IPS-18a (cell line): ENCODE data around the gene TSPAN18.

Experiments used
- H3K27ac ChIP-seq: one replicate; pipeline ENCODE4 v1.5.1; 2013; ENCODE audit warnings: low read length
- H3K27me3 ChIP-seq: one replicate; pipeline ENCODE4 v1.6.1; 2013; ENCODE audit warnings: mild to moderate bottlenecking, low read length; ENCODE audit not compliant: control insufficient read depth, insufficient read depth
- H3K36me3 ChIP-seq: one replicate; pipeline ENCODE4 v1.6.1; 2013; ENCODE audit warnings: low read depth, low read length; ENCODE audit not compliant: control insufficient read depth
- H3K4me1 ChIP-seq: one replicate; pipeline ENCODE4 v1.6.1; 2013; ENCODE audit warnings: low read depth, low read length; ENCODE audit not compliant: control insufficient read depth
- H3K4me3 ChIP-seq: one replicate; pipeline ENCODE4 v1.5.1; 2013; ENCODE audit warnings: low read length
- H3K9ac ChIP-seq: one replicate; pipeline ENCODE4 v1.6.1; 2013; ENCODE audit warnings: mild to moderate bottlenecking, low read length, moderate library complexity
- H3K9me3 ChIP-seq: one replicate; pipeline ENCODE4 v1.6.1; 2013; ENCODE audit warnings: low read depth, low read length; ENCODE audit not compliant: control insufficient read depth

TSPAN18 gene

DNA sequence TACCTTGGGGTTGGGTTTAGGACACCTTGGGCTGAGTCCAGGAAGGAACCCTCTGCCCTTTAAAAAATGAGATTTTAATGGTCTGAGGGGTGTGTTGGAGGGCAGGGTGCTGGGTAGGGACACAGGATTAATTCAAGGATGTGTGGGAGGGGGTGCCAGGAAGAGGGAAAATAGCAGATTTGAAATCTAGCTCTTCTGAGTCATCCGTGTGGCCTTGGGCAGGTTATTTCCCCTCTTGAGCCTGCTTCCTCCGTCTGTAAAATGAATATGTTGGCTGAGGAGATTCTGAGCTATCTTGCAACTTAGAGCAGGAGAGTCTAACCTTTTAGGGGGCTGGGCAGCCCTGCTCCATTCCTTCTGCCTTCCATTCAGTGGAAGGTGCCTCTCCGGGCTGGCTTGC is 3.0 kb downstream of the TSPAN18 start:
- peak overlapping the region; percentile 8 for H3K4me3 ChIP-seq

DNA sequence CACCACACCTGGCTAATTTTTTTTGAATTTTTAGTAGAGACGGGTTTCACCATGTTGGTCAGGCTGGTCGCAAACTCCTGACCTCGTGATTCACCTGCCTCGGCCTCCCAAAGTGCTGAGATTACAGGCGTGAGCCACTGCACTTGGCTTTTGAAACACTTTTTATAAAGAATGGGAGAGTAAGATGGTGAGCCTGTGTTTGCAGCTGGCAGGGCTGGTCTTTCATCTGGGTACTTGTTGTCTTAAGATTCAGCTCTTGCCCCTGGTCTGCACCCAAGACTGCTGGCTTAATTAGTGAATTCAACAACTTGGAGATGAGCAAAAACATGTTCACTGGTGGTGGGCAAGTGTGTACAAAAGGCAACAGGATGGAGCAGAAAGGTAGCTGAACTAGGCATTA is 4.0 kb downstream of the TSPAN18 start:
- peaks cover 54% of the 10 kb centered on the region for H3K27me3 ChIP-seq
- no peak overlapping the region for H3K27ac ChIP-seq
- no peak overlapping the region for H3K9ac ChIP-seq
- H3K9me3 ChIP-seq: no peaks in the 10 kb centered on the region
- H3K4me1 ChIP-seq: peaks cover 52% of the 10 kb centered on the region
- H3K36me3 ChIP-seq: no peaks in the 10 kb centered on the region
- no peak overlapping the region for H3K4me3 ChIP-seq

More for the DNA sequence above, 3.0 kb downstream of the TSPAN18 start:
- H3K4me1 ChIP-seq: peaks cover 57% of the 10 kb centered on the region
- H3K27me3 ChIP-seq: peaks cover 63% of the 10 kb centered on the region
- H3K27ac ChIP-seq: no peak overlapping the region
- H3K9ac ChIP-seq: no peak overlapping the region
- no peaks in the 10 kb centered on the region for H3K36me3 ChIP-seq
- no peaks in the 10 kb centered on the region for H3K9me3 ChIP-seq

DNA sequence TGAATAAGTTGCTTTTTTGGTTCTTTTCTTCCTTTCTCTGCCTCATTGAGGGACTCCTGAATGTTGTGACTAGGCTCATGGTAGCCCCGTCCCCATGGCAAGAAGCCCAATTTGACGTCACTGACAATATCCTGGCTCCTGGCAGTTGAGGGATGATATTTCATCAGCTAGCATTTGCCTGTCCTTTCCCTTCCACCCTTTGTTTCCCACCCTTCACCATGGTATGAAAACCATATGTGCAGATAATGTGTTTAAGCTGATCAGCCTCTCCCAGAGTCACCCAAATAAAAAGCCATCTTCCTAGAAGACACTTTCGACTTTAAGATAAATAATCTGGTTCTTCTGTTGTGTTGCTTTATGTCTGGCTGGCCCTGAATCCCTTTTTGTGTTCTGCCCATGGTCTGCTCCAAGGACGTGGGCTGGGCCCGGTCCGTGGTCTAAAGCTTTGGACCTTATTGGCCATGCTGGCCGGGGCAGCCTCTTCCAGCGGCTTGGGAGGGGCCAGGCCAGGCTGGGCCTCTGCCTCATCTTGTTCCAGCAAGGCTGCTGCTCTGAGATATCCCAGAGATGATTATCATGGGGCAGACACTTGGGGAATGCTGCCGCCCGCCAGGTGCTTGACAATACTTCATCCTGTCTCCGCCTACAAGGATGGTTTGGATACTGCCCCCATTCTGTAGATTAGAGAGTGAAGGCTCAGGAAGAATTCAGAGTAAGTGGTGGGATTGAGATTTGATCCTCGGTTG is 5.1 kb downstream of the TSPAN18 start:
- H3K27ac ChIP-seq: no peak overlapping the region
- H3K36me3 ChIP-seq: no peaks in the 10 kb centered on the region
- H3K9ac ChIP-seq: no peak overlapping the region
- H3K4me1 ChIP-seq: peaks cover 48% of the 10 kb centered on the region
- H3K9me3 ChIP-seq: no peaks in the 10 kb centered on the region
- H3K27me3 ChIP-seq: peaks cover 54% of the 10 kb centered on the region
- H3K4me3 ChIP-seq: no peak overlapping the region

DNA sequence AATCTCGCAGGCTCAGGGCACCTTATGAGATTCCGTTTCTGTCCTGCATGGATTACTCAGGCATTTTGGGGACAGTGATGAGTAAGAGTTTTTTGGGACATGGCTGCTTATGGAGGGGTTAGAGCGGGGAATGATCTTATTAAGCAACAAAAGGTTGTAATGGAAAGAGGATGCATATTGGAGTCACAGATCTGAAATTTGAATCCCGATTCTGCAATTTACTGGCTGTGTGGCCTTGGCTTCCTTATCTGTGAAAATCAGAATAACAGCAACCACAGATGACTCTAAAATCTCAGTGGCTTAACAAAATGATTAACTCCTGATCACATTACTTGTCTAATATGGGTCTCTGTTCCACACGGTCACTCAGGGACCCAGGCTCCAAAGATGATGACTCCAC is 5.8 kb downstream of the TSPAN18 start:
- H3K9me3 ChIP-seq: no peaks in the 10 kb centered on the region
- no peak overlapping the region for H3K9ac ChIP-seq
- H3K4me3 ChIP-seq: no peak overlapping the region
- H3K36me3 ChIP-seq: no peaks in the 10 kb centered on the region
- H3K4me1 ChIP-seq: peaks cover 51% of the 10 kb centered on the region
- no peak overlapping the region for H3K27ac ChIP-seq
- H3K27me3 ChIP-seq: peaks cover 55% of the 10 kb centered on the region

DNA sequence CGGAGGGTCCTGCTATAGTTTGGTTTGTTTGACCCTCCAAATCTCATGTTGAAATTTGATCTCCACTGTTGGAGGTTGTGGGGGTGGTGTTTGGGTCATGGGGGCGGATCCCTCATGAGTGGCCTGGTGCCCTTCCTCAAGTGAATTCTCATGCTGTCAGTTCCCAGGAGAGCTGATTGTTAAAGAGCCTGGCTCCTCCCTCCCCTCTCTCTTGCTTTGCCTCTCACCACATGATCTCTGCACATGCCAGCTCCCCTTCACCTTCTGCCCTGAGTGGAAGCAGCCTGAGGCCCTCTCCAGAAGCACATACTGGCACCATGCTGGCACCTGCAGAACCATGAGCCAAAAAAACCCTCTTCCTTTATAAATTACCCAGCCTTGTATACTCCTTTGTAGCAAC is 7.1 kb downstream of the TSPAN18 start:
- Histone ChIP-seq H3K9ac (no peak overlapping the region), H3K36me3 (no peaks in the 10 kb centered on the region), H3K9me3 (no peaks in the 10 kb centered on the region), H3K4me3 (no peak overlapping the region), H3K4me1 (peaks cover 43% of the 10 kb centered on the region), H3K27me3 (peaks cover 48% of the 10 kb centered on the region), H3K27ac (no peak overlapping the region)

DNA sequence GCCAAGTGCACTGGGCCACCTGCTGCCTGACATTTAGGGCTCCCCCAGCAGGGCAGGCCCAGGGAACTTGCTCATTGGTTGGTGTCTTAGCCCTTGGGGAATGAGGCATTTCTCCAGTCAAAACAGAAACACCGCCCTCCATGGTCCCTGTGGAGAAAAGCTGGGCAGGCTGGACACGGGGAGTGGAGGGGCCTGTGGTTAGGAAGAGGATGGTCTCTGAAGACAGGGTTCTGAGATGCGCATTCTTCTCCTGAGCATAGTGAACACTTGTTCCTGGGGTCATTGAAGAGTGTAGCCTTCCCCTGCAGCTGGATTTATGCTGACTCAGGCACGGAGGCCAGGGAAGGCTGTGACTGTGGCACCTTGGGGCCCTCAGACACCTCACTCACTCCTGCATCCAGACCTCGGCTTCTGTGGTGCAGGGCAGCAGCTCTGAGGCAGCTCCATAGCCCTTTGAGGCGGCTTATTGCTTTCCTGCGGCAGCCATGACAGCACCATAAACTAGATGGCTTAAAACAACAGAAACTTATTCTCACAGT is 8.2 kb downstream of the TSPAN18 start:
- H3K27ac ChIP-seq: no peak overlapping the region
- no peaks in the 10 kb centered on the region for H3K9me3 ChIP-seq
- peaks cover 38% of the 10 kb centered on the region for H3K27me3 ChIP-seq
- no peaks in the 10 kb centered on the region for H3K36me3 ChIP-seq
- H3K4me1 ChIP-seq: peaks cover 32% of the 10 kb centered on the region
- H3K9ac ChIP-seq: no peak overlapping the region
- H3K4me3 ChIP-seq: no peak overlapping the region

DNA sequence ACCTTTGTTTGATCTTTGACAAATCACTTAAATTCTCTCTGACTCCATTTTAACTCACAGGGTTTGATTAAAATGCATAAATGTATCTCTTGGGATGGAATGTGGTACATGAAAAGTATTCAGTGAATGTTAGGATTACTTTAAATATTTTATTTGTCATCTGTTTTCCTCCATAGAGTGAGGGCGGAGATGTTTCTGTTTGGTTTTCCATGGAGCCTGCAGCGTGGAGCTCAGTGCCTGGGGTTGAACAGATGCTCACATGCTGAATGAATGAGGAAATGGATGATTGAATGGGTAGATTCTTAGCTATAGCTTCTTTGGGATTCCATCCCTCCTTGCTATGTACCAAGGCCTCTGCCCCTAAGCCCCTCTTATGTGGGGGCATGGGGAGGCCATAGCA is 10.0 kb downstream of the TSPAN18 start:
- peaks cover 38% of the 10 kb centered on the region for H3K4me1 ChIP-seq

DNA sequence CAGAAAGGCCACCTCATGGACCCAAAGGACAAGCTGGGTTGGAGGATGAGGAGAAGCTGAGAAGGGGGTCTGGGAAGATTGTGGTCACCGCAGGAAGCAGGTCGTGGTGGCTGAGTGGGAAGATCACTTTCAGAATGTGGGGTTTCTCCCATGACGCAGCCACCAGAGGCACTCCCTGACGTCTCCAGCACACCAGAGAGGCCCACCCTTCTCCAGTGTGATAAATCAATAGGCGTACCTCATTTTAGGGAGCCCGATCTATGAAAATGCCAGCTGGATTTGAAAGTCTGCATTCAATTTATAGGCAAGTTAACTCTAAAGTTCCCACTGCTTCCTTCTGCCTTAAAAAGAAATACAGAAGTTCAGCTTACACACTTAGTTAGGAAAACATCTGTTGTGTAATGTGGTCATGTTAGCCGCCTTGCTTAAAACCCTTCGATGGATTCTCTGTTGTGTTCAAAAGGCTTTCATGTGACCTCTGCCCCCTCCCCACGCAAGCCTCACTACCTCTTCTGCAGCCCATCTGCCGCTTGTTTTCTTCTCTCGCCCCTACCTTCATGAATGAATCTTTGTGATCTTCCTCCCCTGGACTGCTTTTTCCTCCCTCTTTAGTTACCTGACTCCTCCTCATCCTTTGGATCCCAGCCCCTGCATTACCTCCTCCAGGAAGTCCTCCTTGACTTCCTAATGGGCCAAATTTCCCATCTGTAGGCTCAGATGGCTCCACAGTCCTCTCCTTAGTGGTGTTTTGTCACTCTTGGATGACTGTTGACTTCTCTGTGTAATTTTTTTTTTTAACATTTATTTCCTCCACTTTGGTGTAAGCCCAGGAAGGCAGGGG is 10.7 kb downstream of the TSPAN18 start:
- Histone ChIP-seq H3K27me3 (peaks cover 17% of the 10 kb centered on the region), H3K27ac (no peak overlapping the region), H3K36me3 (no peaks in the 10 kb centered on the region), H3K4me1 (peaks cover 43% of the 10 kb centered on the region), H3K4me3 (no peak overlapping the region), H3K9ac (no peak overlapping the region), H3K9me3 (no peaks in the 10 kb centered on the region)

More for the DNA sequence above, 10.0 kb downstream of the TSPAN18 start:
- no peaks in the 10 kb centered on the region for H3K9me3 ChIP-seq
- H3K36me3 ChIP-seq: no peaks in the 10 kb centered on the region
- H3K27ac ChIP-seq: no peak overlapping the region
- peaks cover 24% of the 10 kb centered on the region for H3K27me3 ChIP-seq
- H3K4me3 ChIP-seq: no peak overlapping the region
- H3K9ac ChIP-seq: no peak overlapping the region

DNA sequence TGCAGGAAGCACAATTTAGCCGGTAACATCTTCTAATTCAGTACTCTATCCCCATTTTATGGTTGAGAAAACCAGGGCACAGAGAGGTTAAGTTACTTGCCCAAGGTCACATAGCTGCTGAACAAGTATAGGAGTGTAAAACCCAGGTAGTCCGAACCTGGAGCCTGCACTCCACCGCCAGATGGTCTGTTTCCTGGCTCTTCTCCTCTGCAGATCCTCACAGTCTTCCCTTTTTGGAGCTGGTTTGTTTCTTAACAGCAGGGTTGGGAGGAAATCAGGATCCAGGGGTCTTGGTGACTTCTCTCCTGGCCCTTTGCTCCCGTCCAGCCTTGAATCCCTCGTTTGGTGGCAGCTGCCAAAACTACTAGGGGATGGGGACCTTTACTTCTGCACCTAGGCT is 12.0 kb downstream of the TSPAN18 start:
- no peak overlapping the region for H3K27ac ChIP-seq
- H3K27me3 ChIP-seq: peaks cover 10% of the 10 kb centered on the region
- no peaks in the 10 kb centered on the region for H3K36me3 ChIP-seq
- no peak overlapping the region for H3K4me3 ChIP-seq
- no peak overlapping the region for H3K9ac ChIP-seq
- H3K9me3 ChIP-seq: no peaks in the 10 kb centered on the region
- peaks cover 42% of the 10 kb centered on the region for H3K4me1 ChIP-seq

DNA sequence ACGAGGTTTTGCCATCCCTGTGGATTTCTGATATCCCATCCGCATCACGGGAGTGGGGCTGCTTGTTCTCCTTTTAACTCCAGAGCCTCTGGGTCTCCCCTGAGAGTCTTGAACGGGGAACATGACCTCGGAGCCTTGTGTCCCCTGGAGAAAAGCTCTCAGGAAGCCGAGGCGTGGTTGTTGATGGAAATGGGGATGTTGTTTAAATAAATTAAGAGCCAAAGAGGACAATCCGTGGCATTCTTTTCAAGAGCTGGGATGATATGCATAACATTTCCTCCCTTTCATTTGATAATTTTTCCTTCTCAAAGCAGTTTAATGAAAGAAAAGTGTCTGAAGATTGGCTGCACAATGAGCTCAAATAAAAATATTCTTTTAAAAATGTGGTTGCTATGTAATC is 14.2 kb downstream of the TSPAN18 start:
- H3K9me3 ChIP-seq: no peaks in the 10 kb centered on the region
- peaks cover 35% of the 10 kb centered on the region for H3K4me1 ChIP-seq
- no peak overlapping the region for H3K27ac ChIP-seq
- no peak overlapping the region for H3K4me3 ChIP-seq
- peaks cover 10% of the 10 kb centered on the region for H3K27me3 ChIP-seq
- H3K9ac ChIP-seq: no peak overlapping the region
- no peaks in the 10 kb centered on the region for H3K36me3 ChIP-seq

DNA sequence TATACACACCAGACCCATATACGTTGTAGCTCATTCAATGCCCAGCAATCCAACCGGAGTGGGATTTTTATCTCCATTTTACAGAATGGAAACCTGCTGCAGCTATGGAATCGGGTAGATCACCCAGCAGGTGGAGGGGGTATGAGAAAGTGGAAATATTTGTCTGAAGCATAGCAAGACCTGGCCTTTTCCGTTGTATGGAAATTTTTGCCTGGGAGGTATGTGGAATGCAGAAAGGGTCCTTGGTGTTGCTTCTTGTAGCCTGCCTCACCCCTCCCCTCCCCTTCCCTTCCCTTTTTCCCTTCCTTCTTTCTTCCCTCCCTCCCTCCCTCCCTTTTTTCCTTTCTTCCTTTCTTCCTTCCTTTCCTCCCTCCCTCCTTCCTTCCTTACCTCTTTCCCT is 15.2 kb downstream of the TSPAN18 start:
- peaks cover 10% of the 10 kb centered on the region for H3K27me3 ChIP-seq
- no peak overlapping the region for H3K27ac ChIP-seq
- no peak overlapping the region for H3K4me3 ChIP-seq
- no peaks in the 10 kb centered on the region for H3K9me3 ChIP-seq
- H3K9ac ChIP-seq: no peak overlapping the region
- H3K36me3 ChIP-seq: no peaks in the 10 kb centered on the region
- peaks cover 35% of the 10 kb centered on the region for H3K4me1 ChIP-seq
